Gastroesophageal sphincter (tissue), 3 donors: ENCODE measurements around the gene RAMP1.

Experiments
- CTCF ChIP-seq, 4 experiments: fragments of 200-600 bp in 2 of 4; fragments of 450-650 bp in 2 of 4; sonication (generic) in 1 of 4; IDR thresholded peaks; one replicate each; pipeline ENCODE4 v1.5.1; 2017 to 2019; ENCODE audit warnings: antibody characterized with exemption in 4 of 4, mild to moderate bottlenecking in 2 of 4, moderate library complexity in 2 of 4
- EP300 ChIP-seq: sonication (generic); formaldehyde crosslinking; IDR thresholded peaks from one replicate; pipeline ENCODE4 v1.6.1; 2017; ENCODE audit warnings: antibody characterized with exemption, mild to moderate bottlenecking
- POLR2A ChIP-seq, 2 donors: fragments of 450-650 bp; IDR thresholded peaks; one replicate each; pipeline ENCODE4 v1.6.1; 2017; ENCODE audit warnings: antibody characterized with exemption in 2 of 2, mild to moderate bottlenecking in 2 of 2, moderate library complexity in 1 of 2

- TF ChIP-seq CTCF (IDR thresholded peaks at IDR 0.05) (no peak), EP300 (no peak), POLR2A (IDR thresholded peaks at IDR 0.05) (peak; percentile 61 to 86)
Measured at GRCh38 chr2:237859533-237860272, at the start of gene RAMP1.
